Measurements from ENCODE around the gene DHODH. TPM values are rescaled to one million over a fixed set of nuclear protein-coding genes. Genes with fewer than 3 reads are reported as not detected.
"Not testable (repeated sequence)": the region's sequence is repeated elsewhere in the genome, so short reads cannot be mapped to it uniquely, and the experiment has no call there.

DHODH gene
- total RNA-seq, 2 experiments from 2014 or later = 26.5 to 26.8 TPM

- Mint-ChIP-seq H3K27ac (no peak overlapping the region), H3K4me3 (no peak overlapping the region), H3K36me3 (ENCODE audit: low read depth) (no peaks in the 10 kb centered on the region), H3K4me1 (ENCODE audit: low read depth) (peaks cover 5% of the 10 kb centered on the region), H3K27me3 (peaks cover 9% of the 10 kb centered on the region), H3K9me3 (no peaks in the 10 kb centered on the region)
- TF ChIP-seq, protein P1, sequence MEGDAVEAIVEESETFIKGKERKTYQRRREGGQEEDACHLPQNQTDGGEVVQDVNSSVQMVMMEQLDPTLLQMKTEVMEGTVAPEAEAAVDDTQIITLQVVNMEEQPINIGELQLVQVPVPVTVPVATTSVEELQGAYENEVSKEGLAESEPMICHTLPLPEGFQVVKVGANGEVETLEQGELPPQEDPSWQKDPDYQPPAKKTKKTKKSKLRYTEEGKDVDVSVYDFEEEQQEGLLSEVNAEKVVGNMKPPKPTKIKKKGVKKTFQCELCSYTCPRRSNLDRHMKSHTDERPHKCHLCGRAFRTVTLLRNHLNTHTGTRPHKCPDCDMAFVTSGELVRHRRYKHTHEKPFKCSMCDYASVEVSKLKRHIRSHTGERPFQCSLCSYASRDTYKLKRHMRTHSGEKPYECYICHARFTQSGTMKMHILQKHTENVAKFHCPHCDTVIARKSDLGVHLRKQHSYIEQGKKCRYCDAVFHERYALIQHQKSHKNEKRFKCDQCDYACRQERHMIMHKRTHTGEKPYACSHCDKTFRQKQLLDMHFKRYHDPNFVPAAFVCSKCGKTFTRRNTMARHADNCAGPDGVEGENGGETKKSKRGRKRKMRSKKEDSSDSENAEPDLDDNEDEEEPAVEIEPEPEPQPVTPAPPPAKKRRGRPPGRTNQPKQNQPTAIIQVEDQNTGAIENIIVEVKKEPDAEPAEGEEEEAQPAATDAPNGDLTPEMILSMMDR (IDR thresholded peaks at IDR 0.05) = no peak
- POLR2A ChIA-PET = interaction anchor here (0.6 kb wide), 1 partner anchor 31 kb away, joined by 3 read pairs; no protein-coding TSS in a partner anchor
- intact Hi-C loops (cut with micrococcal nuclease) = no loop called here
- CTCF ChIA-PET = interaction anchor here (0.7 to 1.1 kb wide), 3 partner anchors 12 to 40 kb away, joined by 3 to 4 read pairs (median 3); no protein-coding TSS in a partner anchor
- ATAC-seq (no peak), DNase-seq (no peak)
Observed at GRCh38 chr16:72001180-72001874, 7.2 kb upstream of the DHODH start.

GRCh38 chr16:72002619-72003018, 5.9 kb upstream of the DHODH start:
- ChIA-PET POLR2A (no interaction called here), CTCF (no interaction called here)
- ATAC-seq (no peak), DNase-seq (no peak)
- no peaks in the 10 kb centered on the region for H3K9me3 Mint-ChIP-seq
- H3K4me3 Mint-ChIP-seq = no peak overlapping the region
- H3K27me3 Mint-ChIP-seq = peaks cover 6% of the 10 kb centered on the region
- intact Hi-C loops (cut with micrococcal nuclease) = no loop called here
- peaks cover 7% of the 10 kb centered on the region for H3K4me1 Mint-ChIP-seq (ENCODE audit: low read depth)
- TF ChIP-seq, protein P1 (IDR thresholded peaks at IDR 0.05) = no peak
- no peak overlapping the region for H3K27ac Mint-ChIP-seq
- H3K36me3 Mint-ChIP-seq (ENCODE audit: low read depth) = no peaks in the 10 kb centered on the region

DNA sequence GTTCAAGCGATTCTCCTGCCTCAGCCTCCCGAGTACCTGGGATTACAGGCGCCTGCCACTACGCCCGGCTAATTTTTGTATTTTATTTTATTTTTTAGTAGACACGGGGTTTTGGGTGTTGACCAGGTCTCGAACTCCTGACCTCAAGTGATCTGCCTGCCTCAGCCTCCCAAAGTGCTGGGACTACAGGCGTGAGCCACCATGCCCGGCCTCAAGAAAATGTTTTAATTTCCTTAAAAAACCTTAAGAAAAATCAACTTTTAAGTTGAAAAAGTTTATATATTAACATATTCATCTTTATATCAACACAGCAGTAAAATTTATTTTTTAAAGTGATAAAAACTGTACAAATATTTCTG, 500 bp upstream of the DHODH start:
- H3K9me3 Mint-ChIP-seq; H3K27me3 Mint-ChIP-seq; intact Hi-C loops (cut with micrococcal nuclease); H3K27ac Mint-ChIP-seq; ATAC-seq; CTCF ChIA-PET; DNase-seq; POLR2A ChIA-PET: not testable (repeated sequence)
- H3K36me3 Mint-ChIP-seq (ENCODE audit: low read depth) = peaks cover 15% of the 10 kb centered on the region
- peaks cover 33% of the 10 kb centered on the region for H3K4me1 Mint-ChIP-seq (ENCODE audit: low read depth)
- H3K4me3 Mint-ChIP-seq = peak overlapping the region; percentile 80

DNA sequence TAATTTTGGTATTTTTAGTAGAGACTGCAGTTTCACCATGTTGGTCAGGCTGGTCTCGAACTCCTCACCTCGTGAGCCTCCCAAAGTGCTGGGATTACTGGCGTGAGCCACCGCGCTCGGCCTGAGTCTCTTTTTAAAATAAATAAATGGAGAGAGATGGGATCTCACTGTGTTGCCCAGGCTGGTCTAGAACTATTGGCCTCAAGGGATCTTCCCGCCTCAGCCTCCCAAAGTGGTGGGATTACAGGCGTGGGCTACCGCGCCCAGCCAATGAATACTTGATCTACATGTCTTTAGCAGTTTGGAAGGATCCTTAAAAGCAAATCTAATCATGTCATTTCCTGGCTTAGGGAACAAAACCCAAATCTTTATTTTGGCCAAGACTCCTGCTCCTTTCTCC, 1.2 kb downstream of the DHODH start:
- peaks cover 25% of the 10 kb centered on the region for H3K36me3 Mint-ChIP-seq (ENCODE audit: low read depth)
- CTCF ChIA-PET = no interaction called here
- H3K9me3 Mint-ChIP-seq = no peaks in the 10 kb centered on the region
- ATAC-seq = no peak
- H3K27ac Mint-ChIP-seq = peak overlapping the region; percentile 27
- intact Hi-C loops (cut with micrococcal nuclease) = no loop called here
- H3K27me3 Mint-ChIP-seq = no peaks in the 10 kb centered on the region
- POLR2A ChIA-PET = no interaction called here
- TF ChIP-seq, protein P1 (IDR thresholded peaks at IDR 0.05) = no peak
- DNase-seq = no peak
- peaks cover 50% of the 10 kb centered on the region for H3K4me1 Mint-ChIP-seq (ENCODE audit: low read depth)
- H3K4me3 Mint-ChIP-seq = peak overlapping the region; percentile 80

DNA sequence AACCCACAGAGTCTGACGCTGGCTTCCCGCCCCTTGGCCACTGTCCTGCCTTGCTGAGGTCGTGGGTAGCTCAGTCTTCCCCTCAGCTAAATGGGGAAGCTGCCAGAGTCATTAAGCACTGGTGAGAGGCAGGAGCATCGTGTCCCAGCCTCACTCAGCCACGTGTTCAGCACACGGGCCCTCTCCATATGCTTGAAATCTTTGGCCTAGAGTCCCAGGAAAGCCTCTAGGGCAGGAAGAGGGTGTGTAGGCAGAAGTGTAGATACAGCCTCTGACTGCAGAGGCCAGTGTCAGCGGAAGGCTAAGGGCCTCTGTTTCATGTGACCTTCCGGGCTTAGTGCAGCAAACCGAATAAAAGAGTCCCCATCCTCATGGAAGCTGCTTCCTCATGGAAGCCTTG, 4.1 kb downstream of the DHODH start:
- TF ChIP-seq, protein P1 (IDR thresholded peaks at IDR 0.05) = no peak
- ChIA-PET CTCF (no interaction called here), POLR2A (no interaction called here)
- ATAC-seq (no peak), DNase-seq (no peak)
- H3K36me3 Mint-ChIP-seq (ENCODE audit: low read depth) = peaks cover 38% of the 10 kb centered on the region
- peak overlapping the region; percentile 89 for H3K27ac Mint-ChIP-seq
- no peaks in the 10 kb centered on the region for H3K27me3 Mint-ChIP-seq
- H3K4me3 Mint-ChIP-seq = no peak overlapping the region
- intact Hi-C loops (cut with micrococcal nuclease) = no loop called here
- peaks cover 48% of the 10 kb centered on the region for H3K4me1 Mint-ChIP-seq (ENCODE audit: low read depth)
- no peaks in the 10 kb centered on the region for H3K9me3 Mint-ChIP-seq

All from activated CD8-positive, alpha-beta T cell treated with anti-CD3 and anti-CD28 coated beads for 36 hours (primary cell).